Heart left ventricle (tissue), 13 donors: ENCODE data around the gene RTN3.

ENCODE experiments used
- CTCF ChIP-seq, 12 donors: fragments of 200-600 bp; sonication (generic) in 4 of 12; IDR thresholded peaks; one replicate each; pipeline versions ENCODE4 v1.5.0 to v1.8.0; 2018 to 2022; ENCODE audit warnings: antibody characterized with exemption in 12 of 12, mild to moderate bottlenecking in 5 of 12
- POLR2A ChIP-seq, 2 donors: fragments of 450-650 bp; IDR thresholded peaks; one replicate each; pipeline ENCODE4 v1.6.1; 2017; ENCODE audit warnings: antibody characterized with exemption in 2 of 2, mild to moderate bottlenecking in 2 of 2, moderate library complexity in 2 of 2
- donor health status: ischemic (EF 13 %, LVEDD 7.1; RV severe dilation, severe dysfunction).
- donor health status: DM: no; HTN: yes; CAD: no.
- donor health status: DM: no; HTN: no; CAD: no.
- donor health status: ischemic (EF 25% LVEDD 6.9; RV normal size, moderate dysfunction).
- donor health status: ischemic (EF 25% LVEDD 5.7; RV mildly dilated, moderate dysfunction).
- donor health status: ischemic (EF 35%, LVEDD 5.7; RV mildly dilated, moderate dysfunction).
- donor health status: nonischemic (EF 11% LVEDD 7.7; RV severe dilation, severe dysfunction).
- donor health status: DM: yes; HTN: yes; CAD: no.
- donor health status: PGD.
- donor health status: ischemic (EF 29% LVEDD 5.4; RV normal size, mild dysfunction).
- donor health status: nonischemic (EF 23%, LVEDD 6.1; RV moderate dilation, normal function).

GRCh38 chr11:63671322-63672155 is 9.8 kb upstream of the RTN3 start, which contains the start of gene ATL3:
- peak in 5 of 12 donors; percentile 14 to 41 (median 24) for TF ChIP-seq CTCF (IDR thresholded peaks at IDR 0.05)
- peak in 1 of 2 donors; percentile 71 for TF ChIP-seq POLR2A (IDR thresholded peaks at IDR 0.05)
